ENCODE data around the gene COBL.
A peak's percentile ranks its signal among the peaks of the same experiment; 100 is the strongest.

The COBL gene

DNA sequence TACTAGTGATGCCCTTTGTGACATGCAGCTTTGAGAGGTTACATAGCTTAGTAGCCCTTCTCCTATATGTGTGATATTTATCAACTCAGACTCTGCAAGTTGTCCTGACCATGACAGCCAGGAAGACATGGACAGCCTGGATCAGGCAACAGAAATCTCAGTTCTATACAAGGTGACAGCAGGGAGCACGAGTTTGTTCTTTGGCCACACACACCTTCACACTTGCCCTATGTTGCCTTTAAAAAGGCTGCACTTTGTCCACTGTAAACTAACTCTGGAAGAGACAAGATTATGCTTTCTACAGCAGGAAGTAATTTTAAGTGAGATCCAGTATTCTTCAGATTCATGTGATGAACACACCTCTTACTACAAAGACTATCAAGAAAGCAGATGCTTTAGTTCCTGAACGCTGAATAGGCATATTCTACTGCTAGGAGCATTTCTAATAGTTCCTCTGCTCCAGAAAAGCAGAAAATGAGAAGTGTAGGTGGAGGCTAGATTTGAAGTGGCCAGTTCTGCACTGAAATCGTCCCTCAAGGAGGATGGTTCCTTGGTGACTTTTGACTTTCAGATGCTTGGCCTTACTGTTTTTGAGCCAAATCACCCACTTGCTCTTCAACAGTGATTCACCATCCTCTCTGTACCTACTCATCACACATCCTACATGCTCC, 239.2 kb downstream of the COBL start:
- FAIRE-seq (no peak), DNase-seq (ENCODE audit: insufficient read length, low spot score) (no peak)
- TF ChIP-seq PAX5 (IDR thresholded peaks at IDR 0.05; ENCODE audit: insufficient read depth, low read length, severe bottlenecking), result no peak
- no peak for TF ChIP-seq SPI1 (IDR thresholded peaks at IDR 0.05; ENCODE audit: low read depth, low read length)
- TF ChIP-seq POU2F2 (IDR thresholded peaks at IDR 0.05; ENCODE audit: low read depth, low read length), result no peak
- no peak for TF ChIP-seq POLR2AphosphoS5 (IDR thresholded peaks at IDR 0.05; ENCODE audit: low read depth, low read length)
- no peak for TF ChIP-seq POLR2A (IDR thresholded peaks at IDR 0.05; ENCODE audit: low read depth, low read length)
- TF ChIP-seq TAF1 (IDR thresholded peaks at IDR 0.05; ENCODE audit: low read depth, low read length), result no peak

DNA sequence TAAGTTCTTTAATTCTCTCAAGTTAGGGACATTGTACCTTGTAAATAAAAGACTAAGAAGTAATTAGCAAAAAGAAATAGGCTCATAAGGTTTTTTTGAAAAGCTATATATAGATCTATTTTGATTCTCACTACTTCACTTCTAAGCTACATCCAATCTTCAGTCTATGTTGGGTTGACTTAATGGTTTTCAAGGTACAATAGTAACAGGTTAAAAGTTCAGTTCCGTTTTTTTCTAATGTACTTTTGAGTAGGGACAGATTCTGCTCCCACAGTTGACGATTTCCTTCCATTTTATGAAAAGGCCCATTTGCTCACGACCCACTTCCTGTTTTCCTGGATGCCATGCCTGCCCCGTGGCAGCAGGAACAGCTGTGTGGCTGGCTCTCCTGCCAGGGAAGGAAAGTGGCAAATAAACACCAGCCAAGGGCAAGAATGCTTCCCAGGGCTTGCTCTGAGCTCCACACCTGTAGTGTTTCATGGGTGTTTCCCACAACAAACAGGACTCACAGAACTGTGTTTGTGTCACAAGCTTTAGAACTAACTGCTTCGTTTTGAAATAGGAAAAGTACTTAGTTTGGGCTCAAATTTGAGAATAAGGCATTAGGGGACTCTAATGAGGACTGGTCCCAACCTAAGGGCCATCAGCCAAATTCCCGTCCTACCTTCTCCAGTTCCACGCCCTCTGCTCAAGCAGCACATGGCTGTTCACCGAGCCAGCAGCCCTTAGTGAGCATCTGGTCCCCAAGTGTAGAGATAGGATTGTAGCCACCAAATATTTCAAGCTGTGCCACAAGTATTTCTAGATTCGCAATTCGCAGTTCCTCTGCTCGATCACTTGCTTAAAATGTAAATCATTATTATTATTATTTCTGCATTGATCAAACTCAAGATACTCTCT, 240.7 kb downstream of the COBL start:
- DNase-seq (ENCODE audit: insufficient read length, low spot score) (no peak), FAIRE-seq (no peak)
- TF ChIP-seq POLR2AphosphoS5 (IDR thresholded peaks at IDR 0.05; ENCODE audit: low read depth, low read length), result no peak
- TF ChIP-seq PAX5 (IDR thresholded peaks at IDR 0.05; ENCODE audit: insufficient read depth, low read length, severe bottlenecking), result no peak
- TF ChIP-seq SPI1 (IDR thresholded peaks at IDR 0.05; ENCODE audit: low read depth, low read length), result peak; percentile 30; the same call in 1 of the 2 replicates

- DNase-seq (ENCODE audit: insufficient read length, low spot score) (no peak), FAIRE-seq (no peak)
- TF ChIP-seq POU2F2 (IDR thresholded peaks at IDR 0.05; ENCODE audit: low read depth, low read length), result no peak
- TF ChIP-seq TAF1 (IDR thresholded peaks at IDR 0.05; ENCODE audit: low read depth, low read length), result no peak
- TF ChIP-seq POLR2A (IDR thresholded peaks at IDR 0.05; ENCODE audit: low read depth, low read length), result no peak
- TF ChIP-seq SPI1 (IDR thresholded peaks at IDR 0.05; ENCODE audit: low read depth, low read length), result no peak
- no peak for TF ChIP-seq PAX5 (IDR thresholded peaks at IDR 0.05; ENCODE audit: insufficient read depth, low read length, severe bottlenecking)
- no peak for TF ChIP-seq POLR2AphosphoS5 (IDR thresholded peaks at IDR 0.05; ENCODE audit: low read depth, low read length)
Measured at GRCh38 chr7:51073171-51073570, 243.4 kb downstream of the COBL start.

DNA sequence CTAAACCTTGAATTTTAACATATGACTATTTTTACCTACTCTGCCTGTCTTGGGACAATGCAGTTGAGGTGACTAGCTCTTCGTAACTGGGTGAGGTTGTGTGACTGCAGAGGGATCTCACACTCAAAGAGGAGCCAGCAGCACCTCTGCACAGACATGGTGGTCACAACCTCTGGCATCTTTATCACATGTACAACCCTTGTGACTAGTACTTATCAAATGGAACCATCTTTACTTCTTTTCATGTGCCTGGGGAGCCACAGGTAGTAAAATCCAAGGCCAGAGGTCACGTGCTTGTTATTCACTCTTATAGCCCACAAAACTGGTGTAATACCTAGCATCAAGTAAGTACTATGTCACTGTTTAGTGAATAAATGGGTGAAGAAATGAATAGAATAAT, 244.3 kb downstream of the COBL start:
- FAIRE-seq, result no peak
- no peak for DNase-seq (ENCODE audit: insufficient read length, low spot score)
- TF ChIP-seq POU2F2 (IDR thresholded peaks at IDR 0.05; ENCODE audit: low read depth, low read length) (no peak), TAF1 (IDR thresholded peaks at IDR 0.05; ENCODE audit: low read depth, low read length) (no peak), POLR2A (IDR thresholded peaks at IDR 0.05; ENCODE audit: low read depth, low read length) (no peak), POLR2AphosphoS5 (IDR thresholded peaks at IDR 0.05; ENCODE audit: low read depth, low read length) (no peak), SPI1 (IDR thresholded peaks at IDR 0.05; ENCODE audit: low read depth, low read length) (no peak)

- FAIRE-seq, result no peak
- TF ChIP-seq POLR2A (IDR thresholded peaks at IDR 0.05; ENCODE audit: low read depth, low read length) (no peak), TAF1 (IDR thresholded peaks at IDR 0.05; ENCODE audit: low read depth, low read length) (no peak), PAX5 (IDR thresholded peaks at IDR 0.05; ENCODE audit: insufficient read depth, low read length, severe bottlenecking) (no peak), POLR2AphosphoS5 (IDR thresholded peaks at IDR 0.05; ENCODE audit: low read depth, low read length) (no peak), SPI1 (IDR thresholded peaks at IDR 0.05; ENCODE audit: low read depth, low read length) (no peak), POU2F2 (IDR thresholded peaks at IDR 0.05; ENCODE audit: low read depth, low read length) (no peak)
- no peak for DNase-seq (ENCODE audit: insufficient read length, low spot score)
Measured at GRCh38 chr7:51071427-51071826, 245.2 kb downstream of the COBL start.

DNA sequence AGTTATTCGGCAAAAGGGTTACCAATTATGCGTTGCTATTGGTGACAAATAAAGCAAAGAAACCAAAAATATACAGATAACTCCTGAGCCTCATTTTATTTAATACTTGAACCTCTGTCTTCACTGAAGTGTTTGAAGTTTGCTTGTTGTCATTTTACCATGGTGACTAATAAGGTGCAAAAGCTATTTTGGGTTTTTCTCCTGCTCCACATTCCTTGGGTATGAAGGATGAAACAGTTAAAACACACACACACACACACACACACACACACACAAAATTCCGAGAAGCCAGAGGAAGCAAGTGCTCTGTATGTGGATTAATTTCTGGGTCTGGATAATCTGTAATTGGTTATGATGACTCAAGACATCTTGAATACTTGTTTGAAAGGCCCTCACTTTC, 246.5 kb downstream of the COBL start:
- no peak for DNase-seq (ENCODE audit: insufficient read length, low spot score)
- TF ChIP-seq POLR2A (IDR thresholded peaks at IDR 0.05; ENCODE audit: low read depth, low read length), result no peak
- TF ChIP-seq TAF1 (IDR thresholded peaks at IDR 0.05; ENCODE audit: low read depth, low read length), result no peak
- no peak for TF ChIP-seq SPI1 (IDR thresholded peaks at IDR 0.05; ENCODE audit: low read depth, low read length)
- no peak for TF ChIP-seq POU2F2 (IDR thresholded peaks at IDR 0.05; ENCODE audit: low read depth, low read length)
- no peak for TF ChIP-seq POLR2AphosphoS5 (IDR thresholded peaks at IDR 0.05; ENCODE audit: low read depth, low read length)
- TF ChIP-seq PAX5 (IDR thresholded peaks at IDR 0.05; ENCODE audit: insufficient read depth, low read length, severe bottlenecking), result no peak
- FAIRE-seq, result no peak

DNA sequence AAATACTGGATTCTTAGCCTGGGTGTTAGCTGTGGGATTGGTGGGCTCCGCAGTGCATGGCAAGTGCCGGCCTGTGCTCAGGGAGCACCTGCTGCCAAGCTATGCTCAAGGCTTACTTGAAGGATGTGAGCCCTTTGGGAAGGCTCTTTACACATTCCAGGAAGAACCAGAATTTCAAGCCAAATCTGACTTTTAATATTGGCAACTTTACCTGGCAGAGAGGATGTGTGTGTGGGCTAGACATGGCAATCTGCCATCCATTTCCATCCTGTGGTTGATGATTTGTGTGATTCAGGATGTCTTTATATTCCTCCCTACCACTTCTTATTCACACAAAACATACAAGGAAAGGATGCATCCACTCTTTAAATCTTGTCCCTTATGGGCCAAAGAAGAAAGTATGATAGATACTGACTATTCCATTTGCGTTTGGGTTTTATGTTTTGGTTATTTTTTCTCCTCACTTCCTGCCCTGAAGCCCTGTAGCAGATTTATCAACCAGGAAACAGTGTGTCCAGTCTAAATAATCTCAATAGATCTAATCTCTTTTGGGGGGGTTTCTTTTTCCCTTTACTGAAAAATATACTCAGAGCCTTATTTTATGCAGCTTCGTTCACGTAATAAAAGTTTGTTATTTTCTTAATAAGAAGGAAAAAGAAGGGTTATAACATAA, 247.1 kb downstream of the COBL start:
- no peak for TF ChIP-seq POU2F2 (IDR thresholded peaks at IDR 0.05; ENCODE audit: low read depth, low read length)
- no peak for TF ChIP-seq SPI1 (IDR thresholded peaks at IDR 0.05; ENCODE audit: low read depth, low read length)
- no peak for TF ChIP-seq PAX5 (IDR thresholded peaks at IDR 0.05; ENCODE audit: insufficient read depth, low read length, severe bottlenecking)
- no peak for TF ChIP-seq POLR2A (IDR thresholded peaks at IDR 0.05; ENCODE audit: low read depth, low read length)
- FAIRE-seq (no peak), DNase-seq (ENCODE audit: insufficient read length, low spot score) (no peak)

DNA sequence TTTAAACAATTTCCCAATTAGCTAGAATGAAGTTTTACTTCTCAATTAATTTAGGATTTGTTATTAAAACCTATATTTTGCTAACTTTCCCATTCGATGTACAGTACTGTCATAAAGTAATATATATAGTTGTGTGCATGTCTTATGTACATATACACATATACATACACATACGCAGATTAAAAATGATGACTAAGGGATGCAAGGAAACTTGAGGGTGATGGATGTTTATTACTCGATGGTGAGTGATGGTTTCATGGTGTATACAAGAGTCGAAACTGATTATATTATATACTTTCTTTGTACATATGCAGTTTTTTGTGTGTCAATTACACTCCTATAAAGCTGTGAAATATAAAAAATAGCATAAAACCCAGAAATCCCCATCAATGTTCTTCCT, 248.2 kb downstream of the COBL start:
- no peak for FAIRE-seq
- DNase-seq (ENCODE audit: insufficient read length, low spot score), result no peak
- TF ChIP-seq PAX5 (IDR thresholded peaks at IDR 0.05; ENCODE audit: insufficient read depth, low read length, severe bottlenecking) (no peak), POLR2AphosphoS5 (IDR thresholded peaks at IDR 0.05; ENCODE audit: low read depth, low read length) (no peak), POU2F2 (IDR thresholded peaks at IDR 0.05; ENCODE audit: low read depth, low read length) (no peak), TAF1 (IDR thresholded peaks at IDR 0.05; ENCODE audit: low read depth, low read length) (no peak), SPI1 (IDR thresholded peaks at IDR 0.05; ENCODE audit: low read depth, low read length) (no peak), POLR2A (IDR thresholded peaks at IDR 0.05; ENCODE audit: low read depth, low read length) (no peak)

GRCh38 chr7:51067757-51068156, 248.9 kb downstream of the COBL start:
- DNase-seq (ENCODE audit: insufficient read length, low spot score), result no peak
- TF ChIP-seq POLR2AphosphoS5 (IDR thresholded peaks at IDR 0.05; ENCODE audit: low read depth, low read length) (no peak), TAF1 (IDR thresholded peaks at IDR 0.05; ENCODE audit: low read depth, low read length) (no peak), POU2F2 (IDR thresholded peaks at IDR 0.05; ENCODE audit: low read depth, low read length) (no peak), POLR2A (IDR thresholded peaks at IDR 0.05; ENCODE audit: low read depth, low read length) (no peak), SPI1 (IDR thresholded peaks at IDR 0.05; ENCODE audit: low read depth, low read length) (no peak)
- no peak for FAIRE-seq
